K562 (cell line): ENCODE measurements around the gene TADA2A.

ENCODE experiments used
- CHD2 ChIP-seq: IDR thresholded peaks from 2 replicates; pipeline ENCODE4 v1.6.1; 2011; ENCODE audit warnings: low read depth, low read length
- CTCF ChIP-seq, 3 experiments: IDR thresholded peaks in 2 of 3; conservative IDR thresholded peaks in 1 of 3; 2 replicates each; pipeline ENCODE4 v1.5.1; 2011 to 2012; ENCODE audit warnings: low read length in 3 of 3, mild to moderate bottlenecking in 3 of 3, control low read depth in 2 of 3, improper control_type of control experiment in 1 of 3, inconsistent platforms in 1 of 3, low read depth in 1 of 3, mixed read lengths in 1 of 3, moderate library complexity in 1 of 3; ENCODE audit not compliant: insufficient read depth in 2 of 3
- NFIC ChIP-seq: fragments of 450-650 bp; IDR thresholded peaks from 2 replicates; pipeline ENCODE4 v1.6.1; 2017; ENCODE audit warnings: mild to moderate bottlenecking, inconsistent platforms
- PCBP1 ChIP-seq: fragments of 200-400 bp; formaldehyde crosslinking; IDR thresholded peaks from 2 replicates; pipeline ENCODE4 v1.6.1; 2018; ENCODE audit warnings: mild to moderate bottlenecking, low read depth, low read length; ENCODE audit not compliant: poor library complexity, severe bottlenecking
- POLR2AphosphoS2 ChIP-seq: IDR thresholded peaks from 2 replicates; pipeline ENCODE4 v1.6.1; 2012; ENCODE audit warnings: low read length, improper control_type of control experiment
- RBM25 ChIP-seq: fragments of 200-400 bp; formaldehyde crosslinking; IDR thresholded peaks from 2 replicates; pipeline ENCODE4 v1.6.1; 2018; ENCODE audit warnings: low read length, low read depth, moderate library complexity; ENCODE audit not compliant: severe bottlenecking
- SMC3 ChIP-seq: conservative IDR thresholded peaks from 2 replicates; pipeline ENCODE4 v1.6.1; 2011; ENCODE audit warnings: low read depth, low read length, improper control_type of control experiment; ENCODE audit not compliant: insufficient read depth
- ZFP36 ChIP-seq: fragments of 150-350 bp; IDR thresholded peaks from 2 replicates; pipeline ENCODE4 v1.6.1; 2018; ENCODE audit warnings: low read length, low read depth; ENCODE audit not compliant: partially characterized antibody
- TF ChIP-seq, protein P1 (sequence below): fragments of 200-400 bp; formaldehyde crosslinking; IDR thresholded peaks from 2 replicates; pipeline ENCODE4 v1.6.1; 2017; ENCODE audit warnings: mild to moderate bottlenecking, low read depth, low read length, moderate library complexity
- TF ChIP-seq, protein P2 (sequence below): IDR thresholded peaks from 2 replicates; pipeline ENCODE4 v1.6.1; 2011; ENCODE audit warnings: borderline replicate concordance, low read depth, mild to moderate bottlenecking, moderate library complexity, low read length; ENCODE audit not compliant: insufficient read depth, poor library complexity, severe bottlenecking

- TF ChIP-seq SMC3 (no peak), ZFP36 (no peak), CHD2 (no peak), CTCF (IDR thresholded peaks at IDR 0.05 in 2 of 3, conservative IDR thresholded peaks at IDR 0.05 in 1 of 3; ENCODE audit: insufficient read depth in 2 of 3, low read depth in 1 of 3, low read length in 3 of 3) (no peak), NFIC (no peak), RBM25 (no peak), POLR2AphosphoS2 (no peak), PCBP1 (no peak)
- TF ChIP-seq, protein P1, sequence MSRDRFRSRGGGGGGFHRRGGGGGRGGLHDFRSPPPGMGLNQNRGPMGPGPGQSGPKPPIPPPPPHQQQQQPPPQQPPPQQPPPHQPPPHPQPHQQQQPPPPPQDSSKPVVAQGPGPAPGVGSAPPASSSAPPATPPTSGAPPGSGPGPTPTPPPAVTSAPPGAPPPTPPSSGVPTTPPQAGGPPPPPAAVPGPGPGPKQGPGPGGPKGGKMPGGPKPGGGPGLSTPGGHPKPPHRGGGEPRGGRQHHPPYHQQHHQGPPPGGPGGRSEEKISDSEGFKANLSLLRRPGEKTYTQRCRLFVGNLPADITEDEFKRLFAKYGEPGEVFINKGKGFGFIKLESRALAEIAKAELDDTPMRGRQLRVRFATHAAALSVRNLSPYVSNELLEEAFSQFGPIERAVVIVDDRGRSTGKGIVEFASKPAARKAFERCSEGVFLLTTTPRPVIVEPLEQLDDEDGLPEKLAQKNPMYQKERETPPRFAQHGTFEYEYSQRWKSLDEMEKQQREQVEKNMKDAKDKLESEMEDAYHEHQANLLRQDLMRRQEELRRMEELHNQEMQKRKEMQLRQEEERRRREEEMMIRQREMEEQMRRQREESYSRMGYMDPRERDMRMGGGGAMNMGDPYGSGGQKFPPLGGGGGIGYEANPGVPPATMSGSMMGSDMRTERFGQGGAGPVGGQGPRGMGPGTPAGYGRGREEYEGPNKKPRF = no peak
- TF ChIP-seq, protein P2, sequence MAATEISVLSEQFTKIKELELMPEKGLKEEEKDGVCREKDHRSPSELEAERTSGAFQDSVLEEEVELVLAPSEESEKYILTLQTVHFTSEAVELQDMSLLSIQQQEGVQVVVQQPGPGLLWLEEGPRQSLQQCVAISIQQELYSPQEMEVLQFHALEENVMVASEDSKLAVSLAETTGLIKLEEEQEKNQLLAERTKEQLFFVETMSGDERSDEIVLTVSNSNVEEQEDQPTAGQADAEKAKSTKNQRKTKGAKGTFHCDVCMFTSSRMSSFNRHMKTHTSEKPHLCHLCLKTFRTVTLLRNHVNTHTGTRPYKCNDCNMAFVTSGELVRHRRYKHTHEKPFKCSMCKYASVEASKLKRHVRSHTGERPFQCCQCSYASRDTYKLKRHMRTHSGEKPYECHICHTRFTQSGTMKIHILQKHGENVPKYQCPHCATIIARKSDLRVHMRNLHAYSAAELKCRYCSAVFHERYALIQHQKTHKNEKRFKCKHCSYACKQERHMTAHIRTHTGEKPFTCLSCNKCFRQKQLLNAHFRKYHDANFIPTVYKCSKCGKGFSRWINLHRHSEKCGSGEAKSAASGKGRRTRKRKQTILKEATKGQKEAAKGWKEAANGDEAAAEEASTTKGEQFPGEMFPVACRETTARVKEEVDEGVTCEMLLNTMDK = no peak
Measured at GRCh38 chr17:37507111-37507510, 100.4 kb downstream of the TADA2A start.
